ENCODE measurements around the gene GAB2. TPM values are rescaled to one million over a fixed set of nuclear protein-coding genes. Genes with fewer than 3 reads are reported as not detected.

The GAB2 gene
- total and polyA plus RNA-seq, 2 donors (not counting 1 experiment from before 2014, with no cell fraction given): 5.8 to 85.9 TPM

- H3K4me2 ChIP-seq (replicated peaks; ENCODE audit: low read depth, low read length, poor library complexity, severe bottlenecking): no peak overlapping the region
- no peaks in the 10 kb centered on the region for H3K9me3 ChIP-seq (ENCODE audit: control extremely low read depth in 1 of 3, control insufficient read depth in 2 of 3, insufficient read depth in 1 of 3, low read length in 2 of 3)
- Mint-ChIP-seq H3K4me3 (no peak overlapping the region), H3K9me3 (ENCODE audit: insufficient read depth) (peaks cover 3% of the 10 kb centered on the region), H3K27me3 (no peaks in the 10 kb centered on the region), H3K4me1 (peaks cover 63% of the 10 kb centered on the region), H3K27ac (peak overlapping the region; percentile 53)
- ChIA-PET POLR2A (no interaction called here), CTCF (interaction anchor here (0.6 to 2.1 kb wide), 3 partner anchors 74 to 212 kb away, joined by 3 to 5 read pairs (median 3); no protein-coding TSS in a partner anchor)
- H3K4me1 ChIP-seq (ENCODE audit: control insufficient read depth in 2 of 2, insufficient read depth in 2 of 2, low read length in 2 of 2): peaks cover 29 to 35% of the 10 kb centered on the region in 2 donors
- TF ChIP-seq EZH2 (IDR thresholded peaks at IDR 0.05; ENCODE audit: borderline replicate concordance, insufficient read depth, low read depth, low read length, poor library complexity, severe bottlenecking) (no peak), CTCF (IDR thresholded peaks at IDR 0.05) (no peak)
- peaks cover 34% of the 10 kb centered on the region for H3K79me2 ChIP-seq (ENCODE audit: control insufficient read depth, insufficient read depth, low read length)
- H3K4me3 ChIP-seq (ENCODE audit: control extremely low read depth in 1 of 5, extremely low read depth in 1 of 5, insufficient read depth in 1 of 5, low read depth in 2 of 5, low read length in 4 of 5): no peak overlapping the region
- no peaks in the 10 kb centered on the region for H3K36me3 ChIP-seq (replicated peaks in 1 of 2; ENCODE audit: control extremely low read depth in 1 of 2, control insufficient read depth in 1 of 2, extremely low read depth in 1 of 2, insufficient read depth in 2 of 2, low read length in 1 of 2)
- DNase-seq: no peak
- H3K27ac ChIP-seq (ENCODE audit: low read length in 2 of 2): no peak overlapping the region
- H4K20me1 ChIP-seq (ENCODE audit: control insufficient read depth, insufficient read depth, low read length, poor library complexity, severe bottlenecking): no peaks in the 10 kb centered on the region
- ATAC-seq (ENCODE audit: low read depth): no peak
- no peak overlapping the region for H2AFZ ChIP-seq (ENCODE audit: insufficient read depth, low read depth, low read length, poor library complexity, severe bottlenecking)
- intact Hi-C loops (cut with micrococcal nuclease): no loop called here
- H3K27me3 ChIP-seq (replicated peaks in 1 of 4; ENCODE audit: control extremely low read depth in 1 of 4, control insufficient read depth in 3 of 4, insufficient read depth in 4 of 4, low read length in 3 of 4): no peaks in the 10 kb centered on the region
- H3K9ac ChIP-seq (ENCODE audit: low read length): no peak overlapping the region
- 97% methylated on average over 10 of the region's 14 CpGs for WGBS (ENCODE audit: insufficient coverage)
Measured at GRCh38 chr11:78351979-78352841, 65.4 kb downstream of the GAB2 start.

GRCh38 chr11:78351193-78351592, 66.4 kb downstream of the GAB2 start:
- H3K9me3 Mint-ChIP-seq (ENCODE audit: insufficient read depth): no peaks in the 10 kb centered on the region
- peak overlapping the region; percentile 10 to 62 (median 36) for H3K4me3 ChIP-seq (ENCODE audit: control extremely low read depth in 1 of 5, extremely low read depth in 1 of 5, insufficient read depth in 1 of 5, low read depth in 2 of 5, low read length in 4 of 5)
- ChIA-PET CTCF (interaction anchor here (0.6 to 2.1 kb wide), 3 partner anchors 81 to 213 kb away, joined by 3 to 5 read pairs (median 3); no protein-coding TSS in a partner anchor), POLR2A (no interaction called here)
- intact Hi-C loops (cut with micrococcal nuclease): no loop called here
- no peaks in the 10 kb centered on the region for H4K20me1 ChIP-seq (ENCODE audit: control insufficient read depth, insufficient read depth, low read length, poor library complexity, severe bottlenecking)
- H3K27ac Mint-ChIP-seq: peak overlapping the region; percentile 77
- H3K4me3 Mint-ChIP-seq: peak overlapping the region; percentile 78
- H3K4me1 Mint-ChIP-seq: peaks cover 60% of the 10 kb centered on the region
- H3K79me2 ChIP-seq (ENCODE audit: control insufficient read depth, insufficient read depth, low read length): peaks cover 40% of the 10 kb centered on the region
- H3K36me3 ChIP-seq (replicated peaks in 1 of 2; ENCODE audit: control extremely low read depth in 1 of 2, control insufficient read depth in 1 of 2, extremely low read depth in 1 of 2, insufficient read depth in 2 of 2, low read length in 1 of 2): no peaks in the 10 kb centered on the region
- peak overlapping the region; percentile 35 for H2AFZ ChIP-seq (ENCODE audit: insufficient read depth, low read depth, low read length, poor library complexity, severe bottlenecking)
- H3K4me1 ChIP-seq (ENCODE audit: control insufficient read depth in 2 of 2, insufficient read depth in 2 of 2, low read length in 2 of 2): peaks cover 29 to 35% of the 10 kb centered on the region in 2 donors
- no peaks in the 10 kb centered on the region for H3K27me3 Mint-ChIP-seq
- peak overlapping the region; percentile 52 to 82 for H3K27ac ChIP-seq (ENCODE audit: low read length in 2 of 2)
- DNase-seq (no peak), ATAC-seq (ENCODE audit: low read depth) (peak; percentile 40)
- H3K27me3 ChIP-seq (replicated peaks in 1 of 4; ENCODE audit: control extremely low read depth in 1 of 4, control insufficient read depth in 3 of 4, insufficient read depth in 4 of 4, low read length in 3 of 4): no peaks in the 10 kb centered on the region
- TF ChIP-seq CTCF (IDR thresholded peaks at IDR 0.05) (no peak), EZH2 (IDR thresholded peaks at IDR 0.05; ENCODE audit: borderline replicate concordance, insufficient read depth, low read depth, low read length, poor library complexity, severe bottlenecking) (no peak)
- H3K4me2 ChIP-seq (replicated peaks; ENCODE audit: low read depth, low read length, poor library complexity, severe bottlenecking): peak overlapping the region; percentile 70
- WGBS (ENCODE audit: insufficient coverage): no CpG with 5 or more reads among the region's 3 CpGs
- no peaks in the 10 kb centered on the region for H3K9me3 ChIP-seq (ENCODE audit: control extremely low read depth in 1 of 3, control insufficient read depth in 2 of 3, insufficient read depth in 1 of 3, low read length in 2 of 3)
- peak overlapping the region; percentile 64 for H3K9ac ChIP-seq (ENCODE audit: low read length)
